Right lobe of liver (tissue), 6 donors: ENCODE measurements around the gene CALML6. TPM values are rescaled to one million over a fixed set of nuclear protein-coding genes. Genes with fewer than 3 reads are reported as not detected.
A peak's percentile ranks its signal among the peaks of the same experiment; 100 is the strongest.

Experiments used
- ATAC-seq, 4 donors: fragments of 200-7000 bp; cut with Tn5 transposase; one replicate each; pipeline ENCODE4 v1.9.1; 2020; ENCODE audit warnings: mild to moderate bottlenecking in 4 of 4, moderate library complexity in 4 of 4
- DNase-seq, 3 donors: peaks; one replicate each; pipeline ENCODE4 v3.0.0-alpha.2; 2020
- H3K27ac ChIP-seq, 3 donors: fragments of 200-600 bp; one replicate each; pipeline ENCODE4 v1.8.0; 2022
- H3K27me3 ChIP-seq, 2 donors: fragments of 200-600 bp; one replicate each; pipeline ENCODE4 v1.8.0; 2022
- H3K36me3 ChIP-seq, 4 donors: fragments of 200-600 bp; sonication (generic) in 1 of 4; one replicate each; pipeline versions ENCODE4 v1.5.1 to v1.8.0; 2017 to 2022; ENCODE audit warnings: control low read depth in 1 of 4
- H3K4me1 ChIP-seq, 4 donors: fragments of 200-600 bp; sonication (generic) in 1 of 4; one replicate each; pipeline versions ENCODE4 v1.5.1 to v1.8.0; 2017 to 2022; ENCODE audit warnings: control low read depth in 1 of 4
- H3K4me3 ChIP-seq, 3 donors: fragments of 200-600 bp; one replicate each; pipeline ENCODE4 v1.8.0; 2022
- H3K9me3 ChIP-seq, 4 donors: fragments of 200-600 bp; sonication (generic) in 1 of 4; one replicate each; pipeline versions ENCODE4 v1.5.1 to v1.8.0; 2017 to 2022; ENCODE audit warnings: control low read depth in 1 of 4
- POLR2A ChIP-seq: fragments of 450-650 bp; IDR thresholded peaks from one replicate; pipeline ENCODE4 v1.6.1; 2017; ENCODE audit warnings: antibody characterized with exemption, mild to moderate bottlenecking
- WGBS: methylation state at CpG from one replicate; pipeline ENCODE4 v1.1.6; 2018; ENCODE audit warnings: low coverage, low lambda C conversion rate; ENCODE audit not compliant: insufficient coverage; ENCODE audit errors: missing lambda C conversion rate; 5-methylcytosine and 5-hydroxymethylcytosine counted together
- intact Hi-C, 2 donors: fragments of 100-400 bp; cut with DNase I; formaldehyde crosslinking; loops; one replicate each; pipeline versions ENCODE4 v1.11.2 to v1.14.1; 2022
- total RNA-seq, 6 experiments: library from RNA; depleted of rRNA in 2 of 6; stranded (reverse); fragments of >200 nt in 2 of 6; fragmentation: NEBNext Ultra II Directional in 3 of 6; extraction: Animal tissue kit (Norgen Biotek cat#: 25700) in 3 of 6; gene quantifications; one replicate each; pipeline versions ENCODE4 v1.1.0 to v1.2.4, GENCODE V29; 2016 to 2023
- TF ChIP-seq, protein P1 (sequence below), 4 donors: fragments of 200-600 bp in 3 of 4; fragments of 450-650 bp in 1 of 4; IDR thresholded peaks; one replicate each; pipeline versions ENCODE4 v1.5.1 to v1.8.0; 2016 to 2022; ENCODE audit warnings: antibody characterized with exemption in 4 of 4, mild to moderate bottlenecking in 2 of 4
- donor health status: DM: no; HTN: yes; CAD: no.
- donor health status: DM: no; HTN: no; CAD: no.
- donor health status: DM: no; HTN: no; CAD: no.
- donor health status: DM: no; HTN: yes; CAD: no.
- donor health status: DM: no; HTN: yes; CAD: no.

The CALML6 gene
- total RNA-seq, 6 experiments from 2014 or later, result 0.44 to 1.4 (median 0.58) TPM; not detected in 2

DNA sequence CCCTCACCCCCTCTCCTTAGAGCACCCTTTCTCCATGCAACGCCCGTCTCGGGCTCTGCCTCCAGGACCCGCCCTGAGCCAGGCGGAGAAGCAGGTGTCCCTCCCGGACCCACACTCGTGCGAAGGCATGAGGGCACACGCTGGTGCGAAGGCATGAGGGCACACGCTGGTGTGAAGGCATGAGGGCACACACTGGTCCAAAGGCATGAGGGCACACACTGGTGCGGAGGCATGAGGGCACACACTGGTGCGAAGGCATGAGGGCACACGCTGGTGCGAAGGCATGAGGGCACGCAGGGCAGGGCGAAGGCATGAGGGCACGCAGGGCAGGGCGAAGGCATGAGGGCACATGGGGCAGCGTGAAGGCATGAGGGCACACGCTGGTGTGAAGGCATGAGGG is 9.8 kb downstream of the CALML6 start:
- H3K9me3 ChIP-seq, result no peaks in the 10 kb centered on the region
- H3K36me3 ChIP-seq, result no peaks in the 10 kb centered on the region
- TF ChIP-seq, protein P1, sequence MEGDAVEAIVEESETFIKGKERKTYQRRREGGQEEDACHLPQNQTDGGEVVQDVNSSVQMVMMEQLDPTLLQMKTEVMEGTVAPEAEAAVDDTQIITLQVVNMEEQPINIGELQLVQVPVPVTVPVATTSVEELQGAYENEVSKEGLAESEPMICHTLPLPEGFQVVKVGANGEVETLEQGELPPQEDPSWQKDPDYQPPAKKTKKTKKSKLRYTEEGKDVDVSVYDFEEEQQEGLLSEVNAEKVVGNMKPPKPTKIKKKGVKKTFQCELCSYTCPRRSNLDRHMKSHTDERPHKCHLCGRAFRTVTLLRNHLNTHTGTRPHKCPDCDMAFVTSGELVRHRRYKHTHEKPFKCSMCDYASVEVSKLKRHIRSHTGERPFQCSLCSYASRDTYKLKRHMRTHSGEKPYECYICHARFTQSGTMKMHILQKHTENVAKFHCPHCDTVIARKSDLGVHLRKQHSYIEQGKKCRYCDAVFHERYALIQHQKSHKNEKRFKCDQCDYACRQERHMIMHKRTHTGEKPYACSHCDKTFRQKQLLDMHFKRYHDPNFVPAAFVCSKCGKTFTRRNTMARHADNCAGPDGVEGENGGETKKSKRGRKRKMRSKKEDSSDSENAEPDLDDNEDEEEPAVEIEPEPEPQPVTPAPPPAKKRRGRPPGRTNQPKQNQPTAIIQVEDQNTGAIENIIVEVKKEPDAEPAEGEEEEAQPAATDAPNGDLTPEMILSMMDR (IDR thresholded peaks at IDR 0.05), result no peak
- no peak for TF ChIP-seq POLR2A
- WGBS, result 94% methylated on average over 13 of the region's 21 CpGs
- H3K27me3 ChIP-seq, result no peaks in the 10 kb centered on the region
- DNase-seq (no peak), ATAC-seq (no peak)
- H3K4me3 ChIP-seq, result no peak overlapping the region
- no peak overlapping the region for H3K27ac ChIP-seq
- intact Hi-C loops, result no loop called here
- peaks cover 0 to 14% (median 6%) of the 10 kb centered on the region in 4 donors for H3K4me1 ChIP-seq

DNA sequence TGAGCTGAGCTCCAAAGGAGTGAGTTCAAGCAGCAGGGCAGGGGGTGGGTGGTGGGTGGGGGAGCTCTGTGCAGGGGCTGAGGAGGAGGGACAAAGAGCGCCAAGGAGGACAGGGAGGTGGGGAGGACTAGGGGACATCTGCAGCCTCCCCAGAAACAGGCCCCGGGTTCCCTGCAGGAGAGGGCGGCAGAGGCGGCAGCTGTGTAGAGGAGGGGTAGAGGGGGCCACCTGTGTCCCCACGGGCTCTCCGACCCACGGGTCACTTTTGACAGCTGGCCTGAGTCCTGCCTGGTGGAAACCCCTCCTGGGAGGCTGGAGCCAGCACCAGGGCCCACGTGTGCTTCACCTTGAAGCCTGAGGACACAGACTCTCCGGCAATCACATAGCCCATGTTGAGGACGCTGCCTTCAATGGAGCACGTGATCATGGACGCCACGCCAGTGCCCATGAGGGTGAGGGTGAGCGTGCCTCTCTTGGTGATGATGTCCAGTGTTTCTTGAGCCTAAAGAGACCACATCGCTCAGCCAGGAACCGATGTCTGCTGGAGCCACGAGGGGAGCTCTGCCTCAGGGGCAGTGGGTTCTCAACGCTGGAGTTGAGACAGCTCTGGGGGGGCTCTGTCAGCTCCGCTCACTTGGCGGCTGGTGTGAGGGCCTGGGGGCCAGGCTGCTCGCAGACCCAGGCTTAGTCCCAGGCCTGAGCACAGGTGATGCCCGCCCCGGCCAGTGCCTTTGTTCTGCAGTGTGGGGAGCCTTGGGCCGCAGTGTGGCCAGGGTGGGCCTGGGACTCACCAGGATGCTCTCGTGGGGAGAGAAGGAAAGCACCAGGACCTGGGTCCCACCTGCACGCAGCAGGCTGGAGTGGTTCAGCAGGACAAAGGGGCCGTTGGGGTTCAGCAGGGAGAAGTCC is 10.6 kb downstream of the CALML6 start:
- DNase-seq (no peak), ATAC-seq (no peak)
- Histone ChIP-seq H3K9me3 (no peaks in the 10 kb centered on the region), H3K27me3 (no peaks in the 10 kb centered on the region), H3K36me3 (no peaks in the 10 kb centered on the region), H3K27ac (no peak overlapping the region), H3K4me1 (peaks cover 0 to 14% (median 6%) of the 10 kb centered on the region in 4 donors), H3K4me3 (no peak overlapping the region)
- intact Hi-C loops, result no loop called here
- WGBS, result 100% methylated on average over 1 of the region's 27 CpGs
- TF ChIP-seq, protein P1 (IDR thresholded peaks at IDR 0.05), result no peak
- no peak for TF ChIP-seq POLR2A

DNA sequence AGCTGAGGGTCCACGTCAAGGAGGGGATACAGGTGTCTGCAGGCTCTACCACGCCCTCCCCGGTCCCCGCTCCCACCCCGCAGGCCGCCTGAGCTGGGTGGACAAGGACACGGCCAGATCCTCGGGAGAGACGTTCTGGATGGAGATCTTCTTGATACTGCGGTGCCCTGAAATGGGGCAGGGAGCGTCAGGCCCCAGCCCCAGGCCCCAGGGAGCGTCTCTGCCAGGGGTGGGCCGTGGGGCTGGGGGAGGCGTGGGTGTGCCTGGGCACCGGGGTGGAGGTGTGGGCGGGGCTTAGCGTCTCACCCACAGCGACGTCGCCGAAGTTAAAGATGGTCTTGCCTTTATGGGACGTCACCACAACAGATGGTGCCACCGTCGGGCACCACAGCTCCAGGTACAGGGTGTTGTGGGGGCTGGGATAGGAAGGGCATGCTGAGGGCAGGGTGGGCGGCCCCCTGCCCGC is 11.3 kb downstream of the CALML6 start:
- ATAC-seq, result no peak
- TF ChIP-seq, protein P1 (IDR thresholded peaks at IDR 0.05), result no peak
- no peak for TF ChIP-seq POLR2A
- WGBS, result 70% methylated on average over 4 of the region's 26 CpGs
- H3K9me3 ChIP-seq, result no peaks in the 10 kb centered on the region
- H3K27ac ChIP-seq, result no peak overlapping the region
- H3K27me3 ChIP-seq, result no peaks in the 10 kb centered on the region
- no peak overlapping the region for H3K4me3 ChIP-seq
- no peak for DNase-seq
- intact Hi-C loops, result no loop called here
- H3K36me3 ChIP-seq, result no peaks in the 10 kb centered on the region
- peaks cover 0 to 14% (median 6%) of the 10 kb centered on the region in 4 donors for H3K4me1 ChIP-seq

DNA sequence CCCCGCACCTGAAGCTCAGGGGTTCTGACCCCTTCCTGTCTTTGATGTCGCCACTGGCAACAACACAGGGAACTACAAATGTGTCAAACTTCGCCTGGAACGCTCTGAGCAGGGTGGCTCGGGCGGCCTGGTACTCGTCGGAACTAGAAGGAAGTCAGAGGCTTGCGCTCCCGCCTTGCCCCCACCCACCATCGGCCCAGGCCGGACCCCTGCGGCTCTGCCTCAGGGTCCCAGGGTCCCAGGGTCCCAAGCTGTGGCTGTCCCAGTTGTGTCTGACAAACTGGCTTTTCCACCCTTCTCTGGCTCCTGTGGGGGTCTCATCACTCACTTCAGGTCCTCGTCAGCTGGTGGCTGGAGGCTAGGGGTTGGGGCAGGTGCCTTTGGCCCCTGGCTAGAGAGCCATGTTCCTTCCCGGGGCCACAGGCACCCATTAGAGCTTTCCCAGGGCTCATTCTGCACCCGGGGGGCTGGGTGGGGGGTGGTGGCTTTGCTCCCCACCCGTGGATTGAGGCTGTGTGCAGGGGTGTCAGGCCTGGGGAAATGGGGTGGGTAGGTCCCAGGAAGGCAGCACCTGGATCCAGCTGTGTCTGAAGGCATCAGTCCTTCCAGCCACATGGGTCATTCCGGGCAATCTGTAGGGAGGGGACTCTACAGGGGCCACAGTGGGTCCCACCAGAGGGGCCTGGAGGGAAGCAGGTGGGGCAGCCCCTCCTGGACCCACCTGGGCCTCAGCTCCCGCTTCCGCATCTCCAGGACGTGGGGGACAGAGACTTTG is 12.0 kb downstream of the CALML6 start:
- no peaks in the 10 kb centered on the region for H3K36me3 ChIP-seq
- H3K4me1 ChIP-seq, result peaks cover 0 to 14% (median 6%) of the 10 kb centered on the region in 4 donors
- no peaks in the 10 kb centered on the region for H3K27me3 ChIP-seq
- H3K27ac ChIP-seq, result no peak overlapping the region
- no peak overlapping the region for H3K4me3 ChIP-seq
- WGBS, result 40% methylated on average over 1 of the region's 21 CpGs
- ATAC-seq, result no peak
- DNase-seq, result peak in 1 of 3 donors; percentile 49
- intact Hi-C loops, result no loop called here
- no peaks in the 10 kb centered on the region for H3K9me3 ChIP-seq
- TF ChIP-seq, protein P1 (IDR thresholded peaks at IDR 0.05), result no peak
